ENCODE results near the gene EIF1.
A peak's percentile ranks its signal among the peaks of the same experiment; 100 is the strongest.

The EIF1 gene

GRCh38 chr17:41705271-41705991, 16.7 kb downstream of the EIF1 start:
- DNase-seq: peak; percentile 14

- no peak for DNase-seq
These were observed 19.4 kb downstream of the EIF1 start for GRCh38 chr17:41707803-41708669.

DNA sequence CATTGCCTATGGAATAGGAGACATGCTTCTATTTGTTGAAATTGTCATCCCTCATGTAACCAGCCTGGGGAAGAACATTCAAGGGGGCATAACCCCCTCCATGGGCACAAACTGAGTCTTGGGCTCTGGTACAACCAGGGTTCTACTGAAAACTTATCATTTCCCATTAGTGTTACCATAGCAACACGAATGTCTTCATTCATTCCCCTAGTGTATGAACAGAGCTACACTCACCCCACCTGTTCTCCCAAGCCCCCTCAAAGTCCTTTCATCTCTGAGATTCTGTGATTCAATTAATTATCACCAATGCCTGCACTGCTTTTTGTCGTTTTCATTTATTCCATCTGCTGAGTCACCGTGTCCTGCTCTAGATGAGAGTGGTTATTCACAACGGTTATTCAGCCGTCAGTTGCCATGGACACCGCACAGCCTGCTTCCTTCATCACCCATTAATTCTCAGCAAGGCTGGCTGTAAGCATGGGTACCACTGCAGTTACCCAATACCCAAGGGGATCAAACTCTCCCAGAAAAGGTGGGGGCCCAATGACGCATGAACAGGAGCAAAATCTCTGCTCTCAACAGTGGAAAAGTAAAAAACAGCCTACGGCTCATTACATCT, 21.9 kb downstream of the EIF1 start:
- DNase-seq: peak; percentile 21

DNA sequence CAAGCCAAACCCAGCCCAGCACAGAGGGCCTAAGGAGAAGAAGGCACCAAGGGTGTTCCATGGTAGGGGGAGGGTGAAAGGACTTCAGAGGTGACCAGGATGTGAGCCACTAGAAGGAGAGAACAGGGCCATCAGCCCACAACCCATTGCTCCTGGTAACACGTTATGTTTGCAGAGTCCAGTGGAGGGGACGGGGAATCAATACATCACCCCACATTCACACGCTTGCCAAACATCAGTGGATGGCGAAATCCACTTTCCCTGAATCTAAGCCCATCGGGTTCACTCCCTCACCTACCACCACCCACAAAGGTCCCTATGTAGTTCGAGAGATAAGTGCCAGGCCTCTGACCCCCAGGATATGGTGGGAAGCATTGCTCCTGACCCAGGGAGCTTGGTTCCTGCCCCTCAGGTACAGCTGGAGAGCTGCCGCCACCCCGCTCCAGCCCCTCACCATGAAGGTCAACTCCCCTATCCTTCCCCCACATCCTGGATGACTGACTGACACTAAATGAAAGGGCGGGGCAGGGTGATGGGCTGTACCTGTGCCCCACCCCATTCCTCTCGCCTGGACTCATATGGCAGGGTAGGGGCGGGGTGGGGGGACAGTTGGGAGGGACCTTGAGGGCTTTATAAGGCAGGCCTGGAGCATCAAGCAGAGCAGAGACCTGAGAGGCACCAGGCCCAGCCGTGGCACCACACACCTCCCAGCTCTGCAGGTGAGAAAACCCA, 23.1 kb downstream of the EIF1 start, which contains the start of gene GAST:
Gene GAST (plus strand): TSS at position 663 of the 732 bp plus-strand sequence. CDS start 3,106 bp downstream, outside the sequence.
- DNase-seq: no peak

GRCh38 chr17:41717408-41718286, 29.0 kb downstream of the EIF1 start:
- no peak for DNase-seq

DNA sequence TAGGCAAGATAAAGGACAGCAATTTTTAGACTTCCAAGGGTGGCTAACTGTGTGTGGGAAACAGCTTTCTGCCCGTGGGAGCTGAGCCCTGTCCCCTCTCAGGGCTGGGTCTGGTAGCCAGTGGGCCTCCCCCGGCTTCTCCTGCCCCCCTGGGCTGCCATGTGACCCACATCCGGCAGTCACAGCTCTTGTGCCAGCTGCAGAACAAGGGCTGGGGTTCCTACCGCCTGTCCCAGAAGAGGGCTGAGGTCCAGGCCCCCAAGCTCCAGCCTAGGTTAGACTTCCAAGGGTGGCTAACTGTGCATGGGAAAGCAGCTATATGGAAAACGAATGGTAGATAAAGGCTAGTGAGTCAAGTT, 29.6 kb downstream of the EIF1 start:
- no peak for DNase-seq

DNA sequence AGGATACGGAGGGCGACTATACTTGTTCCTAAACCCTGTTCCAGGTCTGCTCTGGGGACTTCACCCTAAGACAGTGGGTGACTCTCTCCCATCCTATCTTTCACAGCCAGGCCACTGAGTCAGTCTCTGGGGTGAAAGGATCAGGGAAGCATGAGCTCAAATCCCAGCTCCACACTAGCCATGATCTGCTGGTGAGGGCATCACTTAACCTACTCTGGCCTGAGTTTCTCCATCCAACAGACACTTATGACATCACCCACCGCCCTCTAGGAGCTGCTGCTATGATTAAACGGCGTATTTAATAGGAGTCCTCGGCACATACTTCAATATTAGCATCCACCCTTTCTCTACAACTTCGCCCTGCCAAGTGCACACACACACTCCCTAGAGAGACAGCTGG, 33.5 kb downstream of the EIF1 start:
- no peak for DNase-seq

GRCh38 chr17:41723801-41724475, 35.3 kb downstream of the EIF1 start:
- no peak for DNase-seq

DNA sequence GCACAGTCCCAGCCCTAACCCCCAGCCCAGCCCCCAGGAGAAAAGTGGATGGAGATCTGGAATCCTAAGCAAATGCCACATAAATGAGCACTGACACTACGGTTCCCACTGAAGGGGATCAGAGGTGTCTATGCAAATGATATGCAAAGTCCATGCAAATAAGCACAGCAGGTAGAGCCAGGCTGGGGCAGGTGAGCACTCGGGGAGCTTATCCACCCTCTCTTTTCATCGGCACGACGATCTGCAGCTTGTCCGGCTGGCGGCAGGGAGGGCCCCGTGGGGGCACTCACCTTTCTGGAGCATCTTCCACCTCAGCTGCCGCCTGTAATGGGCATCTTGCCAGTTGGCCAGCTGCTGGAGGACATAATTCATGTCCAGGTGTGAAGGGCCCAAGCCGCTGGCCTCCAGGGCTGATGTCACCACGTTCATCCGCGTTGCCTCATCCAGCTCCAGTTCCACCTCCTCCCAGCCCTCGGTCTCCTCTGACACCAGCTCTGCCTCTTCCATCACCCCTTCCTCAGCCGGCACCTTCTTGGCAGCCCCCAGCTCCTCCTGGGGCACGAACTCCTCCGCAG, 35.9 kb downstream of the EIF1 start:
- no peak for DNase-seq

- no peak for DNase-seq
These were observed 36.4 kb downstream of the EIF1 start for GRCh38 chr17:41725134-41725533.

GRCh38 chr17:41728056-41728455, 39.4 kb downstream of the EIF1 start:
- DNase-seq: no peak

GRCh38 chr17:41730479-41730878, 41.8 kb downstream of the EIF1 start:
- DNase-seq: no peak

GRCh38 chr17:41731836-41732235, 43.2 kb downstream of the EIF1 start:
- no peak for DNase-seq

DNA sequence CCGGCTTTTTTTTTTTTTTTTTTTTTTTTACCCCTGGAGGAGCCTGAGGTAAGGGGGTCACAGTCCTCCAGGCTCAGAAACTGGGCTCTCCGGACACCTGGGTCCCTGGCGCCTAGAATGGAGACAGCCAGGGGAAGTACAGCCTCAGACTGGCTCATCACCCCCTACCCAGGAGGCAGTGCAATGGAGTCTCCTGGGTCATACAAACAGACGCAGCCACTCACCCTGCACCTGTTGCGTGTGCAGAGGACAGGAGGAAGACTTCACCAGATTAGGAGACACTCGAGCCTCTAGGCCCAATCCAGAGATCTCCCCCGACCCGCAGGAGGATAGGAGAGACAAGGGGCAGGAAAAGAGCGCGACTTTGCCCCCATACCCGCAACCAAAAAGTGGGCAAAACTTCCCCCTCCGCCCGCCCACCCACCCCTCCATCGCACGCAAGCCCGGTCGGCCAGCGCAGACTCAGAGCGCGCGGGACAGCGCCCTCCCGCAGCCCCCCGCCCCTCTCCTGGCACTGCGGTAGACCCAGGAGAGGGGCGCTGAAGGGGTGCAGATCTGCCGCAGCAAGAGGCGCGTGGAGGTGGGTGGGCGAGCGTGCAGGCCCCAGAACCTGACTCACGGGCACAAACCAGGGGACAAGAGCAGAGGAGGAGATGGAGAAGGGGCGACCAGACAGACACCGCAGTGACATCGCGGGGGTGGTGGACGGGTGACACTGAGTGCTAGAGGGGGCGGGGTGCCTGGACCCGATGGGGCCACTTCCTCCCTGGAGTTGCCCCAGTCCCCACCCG, 44.9 kb downstream of the EIF1 start:
- DNase-seq: no peak

- DNase-seq: no peak
These were observed 45.7 kb downstream of the EIF1 start, which contains the start of gene HAP1 for GRCh38 chr17:41734139-41734948. Gene HAP1, minus strand, starts transcription at chr17:41734643. Its CDS starts 9 bp downstream, at chr17:41734634.

DNA sequence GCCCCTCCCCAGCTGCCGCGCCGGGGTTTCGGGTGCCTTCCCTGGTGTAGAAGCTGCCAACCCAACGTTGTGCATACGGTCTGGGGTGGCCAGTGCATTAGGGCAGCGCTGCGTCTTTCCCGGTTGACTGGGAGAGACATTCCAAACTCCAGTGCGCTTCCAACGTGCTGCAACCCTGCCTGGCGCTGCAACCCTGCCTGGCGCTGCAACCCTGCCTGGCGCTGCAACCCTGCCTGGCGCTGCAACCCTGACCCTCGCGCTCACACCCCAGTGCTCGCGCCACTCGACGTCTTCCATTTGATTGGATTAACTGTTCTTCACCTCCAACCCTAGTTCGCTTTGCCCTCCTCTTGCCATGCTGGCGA, 46.2 kb downstream of the EIF1 start:
- no peak for DNase-seq

- no peak for DNase-seq
These were observed 47.1 kb downstream of the EIF1 start for GRCh38 chr17:41735744-41736143.

GRCh38 chr17:41736983-41737679, 48.4 kb downstream of the EIF1 start:
- no peak for DNase-seq

DNA sequence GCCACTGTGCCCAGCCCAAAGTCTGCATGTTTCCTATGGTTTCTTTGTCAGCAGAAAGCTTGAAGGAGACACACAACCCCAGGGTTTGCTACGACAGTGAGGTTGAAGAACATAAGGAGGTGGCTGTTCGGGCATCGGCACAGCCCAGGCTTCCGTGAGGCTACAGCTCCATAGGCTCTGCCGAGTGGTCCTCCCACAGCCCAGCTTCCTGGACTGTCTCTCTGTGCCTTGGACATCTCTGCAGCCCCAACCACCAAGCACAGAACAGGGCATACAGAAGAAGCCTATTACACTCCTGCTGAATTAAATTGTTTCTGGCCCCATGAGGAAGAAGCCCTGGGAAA, 49.0 kb downstream of the EIF1 start:
- no peak for DNase-seq
